GM21619 (cell line): ENCODE data around the gene ZNF678.
"Not testable (repeated sequence)": the region's sequence is repeated elsewhere in the genome, so short reads cannot be mapped to it uniquely, and the experiment has no call there.

Source experiments
- ATAC-seq: cut with Tn5 transposase; IDR thresholded peaks from one replicate; pipeline ENCODE4 v1.9.1; 2021; ENCODE audit not compliant: unreplicated experiment

ZNF678 gene

GRCh38 chr1:227596222-227596621, 32.9 kb downstream of the ZNF678 start:
- ATAC-seq, result not testable (repeated sequence)

DNA sequence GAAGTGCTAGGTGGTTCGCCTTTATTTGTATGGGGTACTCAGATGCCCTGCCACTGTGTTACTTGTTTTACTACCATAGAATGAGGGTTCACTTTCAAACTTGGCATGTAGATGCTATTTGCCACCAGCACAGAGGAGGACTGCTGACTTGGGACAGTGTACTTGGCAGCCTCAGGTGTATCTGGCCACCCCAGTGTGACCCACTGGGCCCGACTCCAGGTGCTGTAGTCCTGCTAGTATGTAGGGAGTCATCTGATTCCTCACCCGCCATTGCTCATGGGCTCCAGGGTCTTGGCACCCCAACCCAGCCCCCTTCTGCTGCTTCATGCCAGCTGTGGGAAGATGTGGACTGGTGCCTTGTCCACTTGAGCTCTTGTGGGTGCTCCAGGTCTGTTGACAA, 40.0 kb downstream of the ZNF678 start:
- no peak for ATAC-seq

GRCh38 chr1:227604446-227604845, 41.1 kb downstream of the ZNF678 start:
- ATAC-seq, result no peak

- ATAC-seq, result not testable (repeated sequence)
These were observed 42.9 kb downstream of the ZNF678 start for GRCh38 chr1:227606271-227606670.

GRCh38 chr1:227607336-227607898, 44.1 kb downstream of the ZNF678 start:
- no peak for ATAC-seq

GRCh38 chr1:227612658-227613057, 49.3 kb downstream of the ZNF678 start:
- ATAC-seq, result no peak

DNA sequence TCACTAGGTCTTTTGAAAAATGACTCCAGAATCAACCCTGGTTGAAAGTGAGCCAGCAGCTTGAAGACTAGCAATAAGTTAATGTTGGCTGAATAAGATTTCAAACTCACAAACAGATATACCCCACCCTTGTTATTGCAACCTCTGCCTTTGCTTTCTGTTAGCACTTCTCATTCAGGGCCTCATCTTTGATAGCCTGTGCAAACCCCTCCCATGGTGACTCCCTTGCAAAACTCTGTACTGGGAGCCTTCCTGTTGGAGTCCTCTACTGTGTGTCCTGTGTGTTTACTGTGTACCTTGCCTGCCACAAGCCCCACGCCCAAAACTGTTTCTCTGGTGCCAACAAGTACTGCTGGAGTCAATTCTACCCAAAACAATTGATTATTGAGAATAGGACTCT, 50.2 kb downstream of the ZNF678 start:
- no peak for ATAC-seq

DNA sequence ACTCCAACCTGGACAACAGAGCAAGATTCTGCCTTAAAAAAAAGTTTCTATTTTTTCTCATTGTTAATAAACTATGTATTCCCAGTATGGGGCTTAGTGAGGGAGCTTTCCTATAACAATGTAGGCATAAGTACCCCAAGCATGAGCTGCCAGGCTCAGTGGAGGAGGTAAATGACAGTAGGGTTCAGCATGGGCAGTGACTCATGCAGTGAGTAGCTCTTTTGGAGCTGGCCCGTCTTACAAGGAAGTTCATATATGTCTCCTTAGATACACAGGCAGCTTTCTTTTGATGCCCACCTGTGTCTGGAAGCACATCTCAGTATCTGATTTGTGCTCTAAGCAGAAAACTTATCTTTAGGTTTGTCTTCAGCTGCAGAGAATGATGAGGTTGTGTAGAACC, 57.9 kb downstream of the ZNF678 start:
- ATAC-seq, result no peak

DNA sequence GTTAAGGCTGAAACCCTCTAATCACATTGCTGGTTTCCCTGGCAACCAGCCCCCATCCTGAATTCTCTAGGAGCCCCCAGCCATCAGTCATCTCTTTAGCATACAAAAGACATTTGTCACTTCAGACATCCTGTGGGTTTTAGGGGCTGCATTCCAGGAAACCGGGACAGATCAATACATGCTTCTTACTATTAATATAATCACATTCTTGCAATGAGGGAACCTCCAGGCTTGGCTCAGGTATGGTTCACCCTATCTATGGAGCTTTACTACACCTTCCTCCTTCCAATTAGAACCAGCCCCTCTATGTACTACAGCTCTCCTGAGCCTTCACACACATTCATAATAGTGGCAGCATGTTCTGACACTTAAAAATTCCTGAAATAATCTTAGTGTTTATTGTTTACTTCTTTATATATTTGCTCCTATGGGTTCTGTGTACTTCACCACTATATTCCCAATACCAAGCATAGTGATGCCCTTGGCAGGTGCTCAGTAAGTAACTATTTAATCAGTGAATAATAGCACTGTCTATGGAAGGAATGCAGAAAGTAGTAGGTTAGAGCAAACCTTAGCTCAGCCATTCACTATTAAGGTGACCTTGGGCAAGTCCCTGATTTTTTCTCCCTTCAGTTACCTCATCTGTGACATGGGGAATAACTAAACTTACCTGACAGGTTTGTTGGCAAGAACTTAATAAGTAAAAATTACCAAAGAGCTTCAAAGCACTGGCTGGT, 59.6 kb downstream of the ZNF678 start:
- no peak for ATAC-seq

DNA sequence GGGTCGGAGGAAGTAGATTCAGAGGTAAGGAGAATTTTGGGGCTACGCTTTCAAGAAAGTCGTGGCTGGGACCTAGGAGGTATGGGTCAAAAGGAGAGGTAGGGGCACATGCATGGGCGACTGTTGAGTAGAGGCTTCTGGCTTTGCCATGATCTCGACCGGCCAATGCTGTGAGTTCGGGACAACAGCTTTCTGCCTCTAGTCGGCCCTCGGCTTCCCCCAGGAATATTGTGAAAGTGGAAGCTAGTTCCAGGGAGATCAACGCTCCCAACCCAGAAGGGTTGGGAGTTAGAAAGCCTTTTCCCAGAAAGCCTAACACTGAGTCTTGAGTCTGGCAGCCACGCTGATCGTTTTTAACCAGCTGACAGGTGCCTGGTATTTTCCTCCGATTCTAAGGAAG, 69.0 kb downstream of the ZNF678 start:
- no peak for ATAC-seq

DNA sequence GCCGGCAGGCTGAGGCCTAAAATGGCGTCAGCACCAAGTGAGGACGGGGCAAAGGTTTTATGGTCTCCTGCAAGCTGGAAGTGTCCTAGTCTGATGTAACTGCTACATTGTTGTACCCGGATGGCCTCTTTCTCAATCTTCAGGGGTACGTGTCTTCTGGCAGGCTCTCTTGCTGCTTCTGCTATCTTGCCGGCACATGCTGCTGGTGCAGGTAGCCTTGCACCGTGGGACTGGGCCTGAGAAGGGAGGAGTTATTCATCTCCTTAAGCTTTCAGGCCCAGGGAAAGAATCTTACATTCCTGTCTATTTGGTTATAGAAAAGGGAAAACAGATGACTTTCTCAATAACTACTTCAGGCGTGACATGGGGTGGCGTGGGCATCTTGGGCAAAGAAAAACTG, 72.2 kb downstream of the ZNF678 start:
- ATAC-seq, result no peak

DNA sequence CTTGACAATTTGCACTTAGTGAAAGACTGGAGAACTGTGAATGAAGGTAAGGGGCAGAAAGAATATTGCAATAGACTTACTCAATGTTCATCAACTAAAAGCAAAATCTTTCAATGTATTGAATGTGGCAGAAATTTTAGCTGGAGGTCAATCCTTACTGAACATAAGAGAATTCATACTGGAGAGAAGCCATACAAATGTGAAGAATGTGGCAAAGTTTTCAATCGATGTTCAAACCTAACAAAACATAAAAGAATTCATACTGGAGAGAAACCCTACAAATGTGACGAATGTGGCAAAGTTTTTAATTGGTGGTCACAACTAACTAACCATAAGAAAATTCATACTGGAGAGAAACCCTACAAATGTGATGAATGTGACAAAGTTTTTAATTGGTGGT, 91.1 kb downstream of the ZNF678 start:
- ATAC-seq, result no peak

GRCh38 chr1:227654858-227655752, 91.7 kb downstream of the ZNF678 start:
- no peak for ATAC-seq

DNA sequence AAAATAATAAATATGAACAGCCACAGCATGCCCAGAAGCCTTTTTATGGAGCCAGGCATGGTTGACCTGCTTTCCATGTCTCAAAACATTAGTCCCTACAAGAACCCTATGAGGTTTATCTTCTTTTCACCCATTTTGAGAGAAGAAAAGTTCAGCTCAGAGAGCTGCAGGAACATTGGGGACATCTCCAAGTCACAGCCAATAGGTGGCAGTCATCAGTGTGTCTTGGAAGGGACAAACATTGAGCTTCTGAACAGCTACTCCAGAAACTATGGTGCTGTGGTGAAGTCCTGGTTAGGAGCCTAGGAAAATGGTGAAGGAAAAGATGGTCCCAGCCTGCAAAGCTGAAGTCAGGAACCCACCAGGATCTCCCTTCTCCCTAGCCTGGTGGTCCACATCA, 98.1 kb downstream of the ZNF678 start:
- ATAC-seq, result no peak

GRCh38 chr1:227662933-227663332, 99.6 kb downstream of the ZNF678 start:
- no peak for ATAC-seq

GRCh38 chr1:227666286-227666685, 102.9 kb downstream of the ZNF678 start:
- no peak for ATAC-seq

DNA sequence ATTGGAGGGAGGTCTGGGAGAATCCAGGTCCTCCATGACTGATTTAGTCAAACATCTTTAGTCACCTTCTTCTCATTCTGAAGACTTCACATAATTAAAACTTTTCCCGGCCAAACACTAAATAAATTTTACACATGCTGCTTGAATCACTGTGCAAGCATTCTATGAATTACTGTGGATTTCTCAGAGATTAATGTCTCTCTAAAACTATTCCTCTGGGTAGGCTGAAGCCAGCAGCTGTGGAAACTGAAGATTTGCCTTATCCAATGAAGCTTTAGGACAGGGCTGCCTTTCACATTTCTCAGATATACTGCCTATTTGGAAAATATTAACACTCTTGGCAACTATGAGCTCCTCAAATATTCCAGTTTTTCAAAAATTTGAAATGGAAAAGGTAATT, 110.1 kb downstream of the ZNF678 start:
- ATAC-seq, result no peak

GRCh38 chr1:227685807-227686206, 122.5 kb downstream of the ZNF678 start:
- ATAC-seq, result no peak

GRCh38 chr1:227697321-227697864, 134.0 kb downstream of the ZNF678 start:
- ATAC-seq, result no peak

- not testable (repeated sequence) for ATAC-seq
These were observed 138.3 kb downstream of the ZNF678 start for GRCh38 chr1:227701631-227702030.

- no peak for ATAC-seq
These were observed 144.5 kb downstream of the ZNF678 start for GRCh38 chr1:227707846-227708245.

DNA sequence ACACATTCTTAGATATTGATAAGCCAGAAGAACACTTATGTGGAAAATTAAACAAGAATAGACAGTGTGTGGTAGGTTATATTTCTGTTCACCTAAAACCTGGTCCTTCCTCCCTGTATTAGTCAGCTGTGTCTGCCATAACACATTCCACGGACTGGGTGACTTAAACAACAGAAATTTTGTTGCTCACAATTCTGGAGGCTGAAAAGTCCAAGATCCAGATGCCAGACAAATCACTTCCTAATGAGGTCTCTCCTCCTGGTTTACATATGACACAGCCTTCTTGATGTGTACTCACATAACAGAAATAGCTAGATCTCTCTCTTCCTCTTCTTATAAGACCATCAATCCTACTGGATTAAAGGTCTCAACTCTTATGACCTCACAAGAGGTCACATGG, 146.1 kb downstream of the ZNF678 start:
- ATAC-seq, result no peak
